Esophagus muscularis mucosa (tissue), 4 donors: ENCODE measurements around the gene ACSM2B. TPM values are rescaled to one million over a fixed set of nuclear protein-coding genes. Genes with fewer than 3 reads are reported as not detected.
"Not testable (repeated sequence)": the region's sequence is repeated elsewhere in the genome, so short reads cannot be mapped to it uniquely, and the experiment has no call there.

ENCODE experiments used
- DNase-seq: peaks from one replicate; pipeline ENCODE4 v3.0.0-alpha.2; 2017; ENCODE audit errors: extremely low spot score
- H3K27ac ChIP-seq, 4 donors: fragments of 200-600 bp; sonication (generic); replicated peaks in 1 of 4; 1 replicate in 3 of 4; 2 replicates in 1 of 4; pipeline ENCODE4 v1.5.1; 2016 to 2019; ENCODE audit warnings: mild to moderate bottlenecking in 1 of 4
- H3K27me3 ChIP-seq, 4 donors: fragments of 200-600 bp; sonication (generic); one replicate each; pipeline versions ENCODE4 v1.5.1 to v1.6.0; 2016 to 2019
- H3K36me3 ChIP-seq, 4 donors: fragments of 200-600 bp; sonication (generic); one replicate each; pipeline ENCODE4 v1.5.1; 2016 to 2019
- H3K4me1 ChIP-seq, 4 donors: fragments of 200-600 bp; sonication (generic); one replicate each; pipeline ENCODE4 v1.5.1; 2016 to 2019
- H3K4me3 ChIP-seq, 4 donors: fragments of 200-600 bp; sonication (generic); 1 replicate in 2 of 4; 2 replicates in 2 of 4; pipeline ENCODE4 v1.5.1; 2016 to 2019; ENCODE audit warnings: mild to moderate bottlenecking in 4 of 4, moderate library complexity in 1 of 4
- H3K9me3 ChIP-seq, 4 donors: fragments of 200-600 bp; sonication (generic); 1 replicate in 3 of 4; 2 replicates in 1 of 4; pipeline ENCODE4 v1.5.1; 2016 to 2019
- CTCF ChIP-seq, 3 experiments: fragments of 200-600 bp in 2 of 3; fragments of 450-650 bp in 1 of 3; sonication (generic) in 2 of 3; IDR thresholded peaks; one replicate each; pipeline ENCODE4 v1.5.1; 2017 to 2019; ENCODE audit warnings: antibody characterized with exemption in 3 of 3, mild to moderate bottlenecking in 2 of 3, moderate library complexity in 1 of 3
- EP300 ChIP-seq: sonication (generic); formaldehyde crosslinking; IDR thresholded peaks from one replicate; pipeline ENCODE4 v1.6.1; 2017; ENCODE audit warnings: antibody characterized with exemption
- POLR2A ChIP-seq: fragments of 450-650 bp; IDR thresholded peaks from one replicate; pipeline ENCODE4 v1.6.1; 2017; ENCODE audit warnings: antibody characterized with exemption, moderate library complexity, mild to moderate bottlenecking, low read depth
- POLR2AphosphoS5 ChIP-seq, 2 donors: sonication (generic); formaldehyde crosslinking; IDR thresholded peaks; one replicate each; pipeline ENCODE4 v1.6.1; 2017; ENCODE audit warnings: antibody characterized with exemption in 2 of 2
- WGBS: methylation state at CpG from one replicate; pipeline ENCODE4 v1.1.5; 2018; 5-methylcytosine and 5-hydroxymethylcytosine counted together
- intact Hi-C: fragments of 100-400 bp; cut with DNase I; formaldehyde crosslinking; loops from one replicate; pipeline ENCODE4 v1.15.1; 2023
- total RNA-seq, 4 donors: library from RNA; depleted of rRNA; stranded (reverse); fragments of >200 nt; gene quantifications; one replicate each; pipeline versions ENCODE4 v1.1.0 to v1.2.1, GENCODE V29; 2016

Gene ACSM2B
- total RNA-seq, 4 donors from 2014 or later: not detected

DNA sequence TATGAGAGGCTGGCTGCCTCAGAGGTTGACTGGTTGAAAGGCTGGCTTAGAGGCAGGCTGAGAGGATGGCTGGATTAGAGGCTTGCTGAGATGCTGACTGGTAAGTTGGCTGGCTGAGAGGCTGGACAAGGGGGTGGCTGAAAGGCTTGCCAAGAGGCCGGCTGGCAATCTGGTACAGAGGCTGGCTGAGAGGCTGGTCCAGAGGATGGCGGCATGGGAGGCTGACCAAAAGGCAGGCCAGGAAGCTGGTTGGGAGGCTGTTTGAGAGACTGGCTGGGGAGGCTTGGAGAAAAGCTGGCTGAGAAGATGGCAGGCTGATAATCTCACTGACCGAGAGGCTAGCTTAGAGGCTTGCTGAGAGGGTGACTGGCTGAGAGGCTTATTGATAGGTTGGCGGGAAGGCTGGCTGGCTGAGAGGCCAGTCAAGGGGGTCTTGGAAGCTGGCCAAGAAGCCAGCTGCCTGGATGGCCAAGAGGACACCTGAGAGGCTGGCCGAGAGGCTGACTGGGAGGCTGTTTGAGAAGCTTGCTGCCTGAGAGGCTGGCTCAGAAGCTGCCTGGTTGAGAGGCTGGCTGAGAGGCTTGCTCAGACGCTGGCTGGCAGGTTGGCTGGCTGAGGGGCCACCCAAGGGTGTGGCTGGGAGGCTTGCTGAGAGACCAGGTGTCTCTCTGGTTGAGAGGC lies 34.2 kb upstream of the ACSM2B start:
- peaks cover 0 to 43% (median 23%) of the 10 kb centered on the region in 4 donors for H3K4me1 ChIP-seq
- intact Hi-C loops: no loop called here
- no peaks in the 10 kb centered on the region for H3K36me3 ChIP-seq
- no peak for DNase-seq
- no peaks in the 10 kb centered on the region for H3K27me3 ChIP-seq
- no peak for TF ChIP-seq POLR2AphosphoS5 (IDR thresholded peaks at IDR 0.05)
- no peak for TF ChIP-seq EP300
- no peak for TF ChIP-seq CTCF (IDR thresholded peaks at IDR 0.05)
- no peak for TF ChIP-seq POLR2A
- WGBS: 51% methylated on average over 5 of the region's 6 CpGs
- H3K9me3 ChIP-seq: no peaks in the 10 kb centered on the region
- peak overlapping the region in 1 of 4 donors; percentile 6 for H3K4me3 ChIP-seq
- H3K27ac ChIP-seq: peak overlapping the region; percentile 45 to 68 (median 60)

GRCh38 chr16:20602205-20602604 lies 26.0 kb upstream of the ACSM2B start:
- H3K27ac ChIP-seq, H3K4me3 ChIP-seq, H3K4me1 ChIP-seq, H3K9me3 ChIP-seq, H3K27me3 ChIP-seq, intact Hi-C loops, H3K36me3 ChIP-seq: not testable (repeated sequence)
- 65% methylated on average over 11 of the region's 11 CpGs for WGBS
- peak; percentile 80 for DNase-seq

DNA sequence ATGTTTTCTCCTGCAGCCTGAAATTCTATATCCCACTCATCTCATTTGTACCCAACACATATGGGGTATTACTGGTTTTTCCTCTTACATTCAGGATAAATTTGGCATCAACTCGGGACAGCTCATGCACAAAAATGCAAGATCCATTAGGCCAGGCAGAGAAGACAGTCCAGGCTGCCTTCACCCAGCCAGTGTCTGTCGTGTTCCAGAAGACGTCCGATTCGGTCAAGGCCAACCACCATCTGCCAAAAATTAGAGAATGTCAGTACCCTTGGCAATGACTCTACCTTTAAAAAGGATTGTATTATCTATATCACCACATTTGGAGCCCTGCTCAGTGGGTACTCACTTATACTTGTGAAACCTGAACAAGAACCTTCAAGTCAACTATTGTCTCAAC lies 23.3 kb upstream of the ACSM2B start:
- intact Hi-C loops, H3K9me3 ChIP-seq, H3K4me1 ChIP-seq, H3K27me3 ChIP-seq, H3K4me3 ChIP-seq, H3K27ac ChIP-seq, DNase-seq, H3K36me3 ChIP-seq: not testable (repeated sequence)
- 88% methylated on average over 5 of the region's 5 CpGs for WGBS

GRCh38 chr16:20598832-20599469 lies 22.8 kb upstream of the ACSM2B start:
- intact Hi-C loops: no loop called here
- Histone ChIP-seq H3K27me3 (no peaks in the 10 kb centered on the region), H3K36me3 (no peaks in the 10 kb centered on the region), H3K4me3 (no peak overlapping the region), H3K4me1 (no peaks in the 10 kb centered on the region), H3K27ac (no peak overlapping the region), H3K9me3 (no peaks in the 10 kb centered on the region)
- no peak for TF ChIP-seq EP300
- TF ChIP-seq CTCF (IDR thresholded peaks at IDR 0.05): no peak
- TF ChIP-seq POLR2AphosphoS5 (IDR thresholded peaks at IDR 0.05): no peak
- TF ChIP-seq POLR2A: no peak
- 60% methylated on average over 5 of the region's 5 CpGs for WGBS
- DNase-seq: no peak

- intact Hi-C loops, H3K27me3 ChIP-seq, DNase-seq, H3K9me3 ChIP-seq, H3K36me3 ChIP-seq, H3K4me3 ChIP-seq, H3K4me1 ChIP-seq, H3K27ac ChIP-seq: not testable (repeated sequence)
- WGBS: 61% methylated on average over 2 of the region's 2 CpGs
These were observed 19.5 kb upstream of the ACSM2B start for GRCh38 chr16:20595694-20596093.

- H3K36me3 ChIP-seq, H3K4me1 ChIP-seq, DNase-seq, H3K4me3 ChIP-seq, intact Hi-C loops, H3K9me3 ChIP-seq, H3K27ac ChIP-seq, H3K27me3 ChIP-seq: not testable (repeated sequence)
- WGBS: 86% methylated on average over 2 of the region's 2 CpGs
These were observed 18.9 kb upstream of the ACSM2B start for GRCh38 chr16:20595068-20595467.

- intact Hi-C loops, H3K36me3 ChIP-seq, H3K27me3 ChIP-seq, H3K9me3 ChIP-seq, H3K4me3 ChIP-seq, H3K27ac ChIP-seq, DNase-seq: not testable (repeated sequence)
- peaks cover 0 to 17% (median under 1%) of the 10 kb centered on the region in 4 donors for H3K4me1 ChIP-seq
- 87% methylated on average over 1 of the region's 1 CpG for WGBS
These were observed 16.6 kb upstream of the ACSM2B start for GRCh38 chr16:20592780-20593179.

GRCh38 chr16:20589486-20589885 lies 13.3 kb upstream of the ACSM2B start:
- H3K9me3 ChIP-seq, H3K4me3 ChIP-seq, DNase-seq, H3K27ac ChIP-seq, intact Hi-C loops, H3K27me3 ChIP-seq, H3K36me3 ChIP-seq: not testable (repeated sequence)
- peaks cover 0 to 25% (median 4%) of the 10 kb centered on the region in 4 donors for H3K4me1 ChIP-seq
- WGBS: 81% methylated on average over 5 of the region's 6 CpGs
